ENCODE data around the gene BDKRB1. TPM values are rescaled to one million over a fixed set of nuclear protein-coding genes. Genes with fewer than 3 reads are reported as not detected.

Gene BDKRB1
- total and polyA plus RNA-seq, 2 donors from 2014 or later = 1.2 to 1.5 TPM

DNA sequence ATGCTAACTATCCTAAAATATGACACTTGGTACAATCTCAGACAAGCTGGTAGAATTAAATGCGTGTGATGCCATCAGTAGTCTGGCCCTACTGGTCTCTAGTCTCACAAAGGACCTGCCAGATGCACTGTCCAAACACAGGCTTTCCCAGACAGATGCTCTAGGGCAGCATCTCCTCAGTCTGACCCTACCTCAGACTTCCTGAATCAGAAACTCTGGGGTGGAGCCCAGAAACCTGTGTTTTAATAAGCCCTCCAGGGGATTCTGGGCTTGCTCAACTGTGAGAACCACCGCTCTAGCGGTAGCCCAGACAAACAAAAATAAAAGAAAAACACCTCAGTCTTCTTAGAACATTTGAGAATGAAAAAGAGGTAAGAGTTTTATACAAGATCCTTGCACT is 48.0 kb downstream of the BDKRB1 start:
- Histone ChIP-seq H3K9me3 (ENCODE audit: control insufficient read depth in 2 of 3, insufficient read depth in 1 of 3, low read length in 3 of 3) (no peaks in the 10 kb centered on the region), H3K4me1 (ENCODE audit: control insufficient read depth in 2 of 3, insufficient read depth in 2 of 3, low read depth in 1 of 3, low read length in 3 of 3) (peaks cover 0 to 6% (median 2%) of the 10 kb centered on the region in 3 donors), H3K27me3 (ENCODE audit: control insufficient read depth, insufficient read depth, low read length) (no peaks in the 10 kb centered on the region), H3K9ac (ENCODE audit: low read length in 3 of 3) (no peak overlapping the region), H3K27ac (ENCODE audit: low read depth in 2 of 2, low read length in 2 of 2) (no peak overlapping the region), H3K4me3 (ENCODE audit: low read length in 3 of 3) (no peak overlapping the region), H3K36me3 (ENCODE audit: control insufficient read depth in 2 of 3, insufficient read depth in 3 of 3, low read length in 3 of 3) (peaks cover 5 to 39% (median 16%) of the 10 kb centered on the region in 3 donors)
- no peak for FAIRE-seq
- DNase-seq = peak in 1 of 5 donors; percentile 14
- intact Hi-C loops (cut with DNase I) = loop anchor here (10.0 kb wide), 1 partner anchor 111 kb away; no protein-coding TSS in a partner anchor
- TF ChIP-seq, protein P1, sequence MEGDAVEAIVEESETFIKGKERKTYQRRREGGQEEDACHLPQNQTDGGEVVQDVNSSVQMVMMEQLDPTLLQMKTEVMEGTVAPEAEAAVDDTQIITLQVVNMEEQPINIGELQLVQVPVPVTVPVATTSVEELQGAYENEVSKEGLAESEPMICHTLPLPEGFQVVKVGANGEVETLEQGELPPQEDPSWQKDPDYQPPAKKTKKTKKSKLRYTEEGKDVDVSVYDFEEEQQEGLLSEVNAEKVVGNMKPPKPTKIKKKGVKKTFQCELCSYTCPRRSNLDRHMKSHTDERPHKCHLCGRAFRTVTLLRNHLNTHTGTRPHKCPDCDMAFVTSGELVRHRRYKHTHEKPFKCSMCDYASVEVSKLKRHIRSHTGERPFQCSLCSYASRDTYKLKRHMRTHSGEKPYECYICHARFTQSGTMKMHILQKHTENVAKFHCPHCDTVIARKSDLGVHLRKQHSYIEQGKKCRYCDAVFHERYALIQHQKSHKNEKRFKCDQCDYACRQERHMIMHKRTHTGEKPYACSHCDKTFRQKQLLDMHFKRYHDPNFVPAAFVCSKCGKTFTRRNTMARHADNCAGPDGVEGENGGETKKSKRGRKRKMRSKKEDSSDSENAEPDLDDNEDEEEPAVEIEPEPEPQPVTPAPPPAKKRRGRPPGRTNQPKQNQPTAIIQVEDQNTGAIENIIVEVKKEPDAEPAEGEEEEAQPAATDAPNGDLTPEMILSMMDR (IDR thresholded peaks at IDR 0.05; ENCODE audit: borderline replicate concordance, extremely low read depth, insufficient read depth) = no peak

DNA sequence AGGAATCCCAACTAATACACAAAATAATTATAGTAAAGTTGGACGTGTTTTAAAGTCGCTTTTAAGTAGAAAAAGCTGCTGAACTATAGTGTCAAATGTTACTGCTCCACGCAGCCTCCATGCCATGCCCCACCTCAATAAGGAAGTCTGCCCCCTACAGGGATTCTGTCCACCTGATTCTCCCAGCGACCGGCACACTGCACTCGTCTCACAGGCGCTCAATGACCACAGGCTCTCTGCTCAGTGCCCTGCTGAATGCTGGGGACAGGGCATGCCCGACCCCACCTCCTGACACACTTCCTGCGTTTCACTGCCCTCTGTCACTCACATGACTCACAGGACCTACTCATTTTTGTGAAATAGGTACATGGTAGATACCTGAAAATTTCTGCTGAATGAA is 48.9 kb downstream of the BDKRB1 start:
- Histone ChIP-seq H3K4me3 (ENCODE audit: low read length in 3 of 3) (no peak overlapping the region), H3K9ac (ENCODE audit: low read length in 3 of 3) (no peak overlapping the region), H3K4me1 (ENCODE audit: control insufficient read depth in 2 of 3, insufficient read depth in 2 of 3, low read depth in 1 of 3, low read length in 3 of 3) (peaks cover 2 to 15% (median 4%) of the 10 kb centered on the region in 3 donors), H3K36me3 (ENCODE audit: control insufficient read depth in 2 of 3, insufficient read depth in 3 of 3, low read length in 3 of 3) (peaks cover 5 to 38% (median 16%) of the 10 kb centered on the region in 3 donors), H3K9me3 (ENCODE audit: control insufficient read depth in 2 of 3, insufficient read depth in 1 of 3, low read length in 3 of 3) (no peaks in the 10 kb centered on the region), H3K27me3 (ENCODE audit: control insufficient read depth, insufficient read depth, low read length) (no peaks in the 10 kb centered on the region), H3K27ac (ENCODE audit: low read depth in 2 of 2, low read length in 2 of 2) (no peak overlapping the region)
- TF ChIP-seq, protein P1 (IDR thresholded peaks at IDR 0.05; ENCODE audit: borderline replicate concordance, extremely low read depth, insufficient read depth) = no peak
- intact Hi-C loops (cut with DNase I) = loop anchor here (10.0 kb wide), 1 partner anchor 110 kb away; no protein-coding TSS in a partner anchor
- no peak for DNase-seq
- FAIRE-seq = no peak

DNA sequence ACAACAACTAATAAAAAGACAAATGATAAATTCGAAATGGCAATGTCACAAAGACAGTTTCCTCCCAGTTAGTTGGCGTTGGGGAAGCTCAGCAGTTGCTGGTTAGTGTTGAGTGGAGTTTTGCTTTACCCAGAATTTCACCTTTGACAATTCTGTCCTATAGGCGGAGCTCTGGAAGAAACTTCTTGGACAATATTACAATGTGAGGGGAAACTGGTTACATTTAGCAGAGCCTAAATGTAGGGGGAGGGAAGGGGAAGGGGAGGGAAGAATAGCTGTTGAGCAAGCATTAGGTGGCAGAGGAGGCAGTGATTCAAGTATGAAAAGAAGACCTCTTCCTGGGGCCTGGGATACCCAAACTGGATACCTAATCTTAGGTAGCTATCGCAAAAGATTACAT is 51.4 kb downstream of the BDKRB1 start:
- no peak for FAIRE-seq
- intact Hi-C loops (cut with DNase I) = loop anchor here (10.0 kb wide), 1 partner anchor 107 kb away; no protein-coding TSS in a partner anchor
- peaks cover 8 to 33% (median 15%) of the 10 kb centered on the region in 3 donors for H3K36me3 ChIP-seq (ENCODE audit: control insufficient read depth in 2 of 3, insufficient read depth in 3 of 3, low read length in 3 of 3)
- peaks cover 2 to 25% (median 8%) of the 10 kb centered on the region in 3 donors for H3K4me1 ChIP-seq (ENCODE audit: control insufficient read depth in 2 of 3, insufficient read depth in 2 of 3, low read depth in 1 of 3, low read length in 3 of 3)
- no peak overlapping the region for H3K27ac ChIP-seq (ENCODE audit: low read depth in 2 of 2, low read length in 2 of 2)
- no peak overlapping the region for H3K9ac ChIP-seq (ENCODE audit: low read length in 3 of 3)
- no peaks in the 10 kb centered on the region for H3K27me3 ChIP-seq (ENCODE audit: control insufficient read depth, insufficient read depth, low read length)
- TF ChIP-seq, protein P1 (IDR thresholded peaks at IDR 0.05; ENCODE audit: borderline replicate concordance, extremely low read depth, insufficient read depth) = no peak
- H3K4me3 ChIP-seq (ENCODE audit: low read length in 3 of 3) = no peak overlapping the region
- H3K9me3 ChIP-seq (ENCODE audit: control insufficient read depth in 2 of 3, insufficient read depth in 1 of 3, low read length in 3 of 3) = no peaks in the 10 kb centered on the region
- no peak for DNase-seq
